Ovary (tissue), 3 donors: ENCODE measurements around the gene WNT11.

Experiments
- CTCF ChIP-seq, 3 donors: fragments of 450-650 bp in 2 of 3; fragments of 200-600 bp in 1 of 3; IDR thresholded peaks; one replicate each; pipeline versions ENCODE4 v1.5.1 to v1.8.0; 2016 to 2022; ENCODE audit warnings: antibody characterized with exemption in 3 of 3, mild to moderate bottlenecking in 1 of 3
- EP300 ChIP-seq: sonication (generic); formaldehyde crosslinking; IDR thresholded peaks from one replicate; pipeline ENCODE4 v1.6.1; 2017; ENCODE audit warnings: antibody characterized with exemption
- POLR2A ChIP-seq: fragments of 450-650 bp; IDR thresholded peaks from one replicate; pipeline ENCODE4 v1.6.1; 2017; ENCODE audit warnings: antibody characterized with exemption, mild to moderate bottlenecking, moderate library complexity
- donor health status: DM: no; HTN: no; CAD: no.

- TF ChIP-seq CTCF (IDR thresholded peaks at IDR 0.05) (no peak), POLR2A (no peak), EP300 (no peak)
Measured at GRCh38 chr11:76177250-76177686, 29.0 kb downstream of the WNT11 start.
